ENCODE measurements around the gene JARID2.

JARID2 gene

GRCh38 chr6:15479761-15480160 lies 233.9 kb downstream of the JARID2 start:
- H3K27ac ChIP-seq (ENCODE audit: low read depth, low read length) = no peak overlapping the region
- peaks cover 5 to 8% of the 10 kb centered on the region in 2 donors for H3K36me3 ChIP-seq (ENCODE audit: control insufficient read depth in 1 of 2, insufficient read depth in 2 of 2, low read length in 2 of 2)
- H3K9me3 ChIP-seq (ENCODE audit: control insufficient read depth in 1 of 2, low read length in 2 of 2) = no peaks in the 10 kb centered on the region
- H3K4me3 ChIP-seq (ENCODE audit: low read depth in 1 of 2, low read length in 2 of 2) = no peak overlapping the region
- H3K4me1 ChIP-seq (ENCODE audit: control insufficient read depth in 1 of 2, insufficient read depth in 2 of 2, low read length in 2 of 2) = peaks cover 0 to 4% of the 10 kb centered on the region in 2 donors
- no peaks in the 10 kb centered on the region for H3K27me3 ChIP-seq (ENCODE audit: control insufficient read depth in 1 of 2, insufficient read depth in 2 of 2, low read length in 2 of 2)
- no peak overlapping the region for H3K9ac ChIP-seq (ENCODE audit: low read depth in 1 of 2, low read length in 2 of 2)

- no peaks in the 10 kb centered on the region for H3K27me3 ChIP-seq (ENCODE audit: control insufficient read depth in 1 of 2, insufficient read depth in 2 of 2, low read length in 2 of 2)
- no peak overlapping the region for H3K9ac ChIP-seq (ENCODE audit: low read depth in 1 of 2, low read length in 2 of 2)
- peaks cover under 1 to 1% of the 10 kb centered on the region in 2 donors for H3K36me3 ChIP-seq (ENCODE audit: control insufficient read depth in 1 of 2, insufficient read depth in 2 of 2, low read length in 2 of 2)
- H3K4me3 ChIP-seq (ENCODE audit: low read depth in 1 of 2, low read length in 2 of 2) = no peak overlapping the region
- H3K27ac ChIP-seq (ENCODE audit: low read depth, low read length) = no peak overlapping the region
- peaks cover 0 to 4% of the 10 kb centered on the region in 2 donors for H3K4me1 ChIP-seq (ENCODE audit: control insufficient read depth in 1 of 2, insufficient read depth in 2 of 2, low read length in 2 of 2)
- H3K9me3 ChIP-seq (ENCODE audit: control insufficient read depth in 1 of 2, low read length in 2 of 2) = no peaks in the 10 kb centered on the region
These were observed 234.7 kb downstream of the JARID2 start for GRCh38 chr6:15480525-15480924.

GRCh38 chr6:15481390-15482291 lies 235.8 kb downstream of the JARID2 start:
- Histone ChIP-seq H3K9me3 (ENCODE audit: control insufficient read depth in 1 of 2, low read length in 2 of 2) (no peaks in the 10 kb centered on the region), H3K27ac (ENCODE audit: low read depth, low read length) (no peak overlapping the region), H3K27me3 (ENCODE audit: control insufficient read depth in 1 of 2, insufficient read depth in 2 of 2, low read length in 2 of 2) (no peaks in the 10 kb centered on the region), H3K4me1 (ENCODE audit: control insufficient read depth in 1 of 2, insufficient read depth in 2 of 2, low read length in 2 of 2) (peaks cover 0 to 4% of the 10 kb centered on the region in 2 donors), H3K36me3 (ENCODE audit: control insufficient read depth in 1 of 2, insufficient read depth in 2 of 2, low read length in 2 of 2) (no peaks in the 10 kb centered on the region), H3K4me3 (ENCODE audit: low read depth in 1 of 2, low read length in 2 of 2) (no peak overlapping the region), H3K9ac (ENCODE audit: low read depth in 1 of 2, low read length in 2 of 2) (no peak overlapping the region)

- Histone ChIP-seq H3K36me3 (ENCODE audit: control insufficient read depth in 1 of 2, insufficient read depth in 2 of 2, low read length in 2 of 2) (peaks cover 3 to 10% of the 10 kb centered on the region in 2 donors), H3K27ac (ENCODE audit: low read depth, low read length) (no peak overlapping the region), H3K27me3 (ENCODE audit: control insufficient read depth in 1 of 2, insufficient read depth in 2 of 2, low read length in 2 of 2) (no peaks in the 10 kb centered on the region), H3K9ac (ENCODE audit: low read depth in 1 of 2, low read length in 2 of 2) (no peak overlapping the region), H3K9me3 (ENCODE audit: control insufficient read depth in 1 of 2, low read length in 2 of 2) (no peaks in the 10 kb centered on the region), H3K4me1 (ENCODE audit: control insufficient read depth in 1 of 2, insufficient read depth in 2 of 2, low read length in 2 of 2) (peaks cover 0 to 4% of the 10 kb centered on the region in 2 donors), H3K4me3 (ENCODE audit: low read depth in 1 of 2, low read length in 2 of 2) (no peak overlapping the region)
These were observed 237.2 kb downstream of the JARID2 start for GRCh38 chr6:15483060-15483459.

- no peak overlapping the region for H3K27ac ChIP-seq (ENCODE audit: low read depth, low read length)
These were observed 238.3 kb downstream of the JARID2 start for GRCh38 chr6:15484140-15484539.

GRCh38 chr6:15484821-15485220 lies 239.0 kb downstream of the JARID2 start:
- Histone ChIP-seq H3K9me3 (ENCODE audit: control insufficient read depth in 1 of 2, low read length in 2 of 2) (no peaks in the 10 kb centered on the region), H3K27ac (ENCODE audit: low read depth, low read length) (no peak overlapping the region), H3K4me3 (ENCODE audit: low read depth in 1 of 2, low read length in 2 of 2) (no peak overlapping the region), H3K9ac (ENCODE audit: low read depth in 1 of 2, low read length in 2 of 2) (no peak overlapping the region), H3K36me3 (ENCODE audit: control insufficient read depth in 1 of 2, insufficient read depth in 2 of 2, low read length in 2 of 2) (peaks cover 13 to 23% of the 10 kb centered on the region in 2 donors), H3K27me3 (ENCODE audit: control insufficient read depth in 1 of 2, insufficient read depth in 2 of 2, low read length in 2 of 2) (no peaks in the 10 kb centered on the region), H3K4me1 (ENCODE audit: control insufficient read depth in 1 of 2, insufficient read depth in 2 of 2, low read length in 2 of 2) (peaks cover 0 to 8% of the 10 kb centered on the region in 2 donors)

More at GRCh38 chr6:15484140-15484539, 238.3 kb downstream of the JARID2 start:
- peaks cover 13 to 21% of the 10 kb centered on the region in 2 donors for H3K36me3 ChIP-seq (ENCODE audit: control insufficient read depth in 1 of 2, insufficient read depth in 2 of 2, low read length in 2 of 2)
- H3K4me1 ChIP-seq (ENCODE audit: control insufficient read depth in 1 of 2, insufficient read depth in 2 of 2, low read length in 2 of 2) = peaks cover 0 to 4% of the 10 kb centered on the region in 2 donors
- no peak overlapping the region for H3K4me3 ChIP-seq (ENCODE audit: low read depth in 1 of 2, low read length in 2 of 2)
- no peaks in the 10 kb centered on the region for H3K27me3 ChIP-seq (ENCODE audit: control insufficient read depth in 1 of 2, insufficient read depth in 2 of 2, low read length in 2 of 2)
- H3K9me3 ChIP-seq (ENCODE audit: control insufficient read depth in 1 of 2, low read length in 2 of 2) = no peaks in the 10 kb centered on the region
- no peak overlapping the region for H3K9ac ChIP-seq (ENCODE audit: low read depth in 1 of 2, low read length in 2 of 2)

- Histone ChIP-seq H3K4me3 (ENCODE audit: low read depth in 1 of 2, low read length in 2 of 2) (no peak overlapping the region), H3K9ac (ENCODE audit: low read depth in 1 of 2, low read length in 2 of 2) (no peak overlapping the region), H3K9me3 (ENCODE audit: control insufficient read depth in 1 of 2, low read length in 2 of 2) (no peaks in the 10 kb centered on the region), H3K36me3 (ENCODE audit: control insufficient read depth in 1 of 2, insufficient read depth in 2 of 2, low read length in 2 of 2) (peaks cover 13 to 23% of the 10 kb centered on the region in 2 donors), H3K27me3 (ENCODE audit: control insufficient read depth in 1 of 2, insufficient read depth in 2 of 2, low read length in 2 of 2) (no peaks in the 10 kb centered on the region), H3K27ac (ENCODE audit: low read depth, low read length) (no peak overlapping the region), H3K4me1 (ENCODE audit: control insufficient read depth in 1 of 2, insufficient read depth in 2 of 2, low read length in 2 of 2) (peaks cover 0 to 18% of the 10 kb centered on the region in 2 donors)
These were observed 240.1 kb downstream of the JARID2 start for GRCh38 chr6:15485936-15486335.

- no peaks in the 10 kb centered on the region for H3K27me3 ChIP-seq (ENCODE audit: control insufficient read depth in 1 of 2, insufficient read depth in 2 of 2, low read length in 2 of 2)
- H3K4me3 ChIP-seq (ENCODE audit: low read depth in 1 of 2, low read length in 2 of 2) = no peak overlapping the region
- H3K9me3 ChIP-seq (ENCODE audit: control insufficient read depth in 1 of 2, low read length in 2 of 2) = no peaks in the 10 kb centered on the region
- no peak overlapping the region for H3K27ac ChIP-seq (ENCODE audit: low read depth, low read length)
- peaks cover 13 to 25% of the 10 kb centered on the region in 2 donors for H3K36me3 ChIP-seq (ENCODE audit: control insufficient read depth in 1 of 2, insufficient read depth in 2 of 2, low read length in 2 of 2)
- no peak overlapping the region for H3K9ac ChIP-seq (ENCODE audit: low read depth in 1 of 2, low read length in 2 of 2)
- H3K4me1 ChIP-seq (ENCODE audit: control insufficient read depth in 1 of 2, insufficient read depth in 2 of 2, low read length in 2 of 2) = peaks cover 7 to 26% of the 10 kb centered on the region in 2 donors
These were observed 241.4 kb downstream of the JARID2 start for GRCh38 chr6:15487262-15487661.

- Histone ChIP-seq H3K27ac (ENCODE audit: low read depth, low read length) (no peak overlapping the region), H3K4me3 (ENCODE audit: low read depth in 1 of 2, low read length in 2 of 2) (no peak overlapping the region), H3K9me3 (ENCODE audit: control insufficient read depth in 1 of 2, low read length in 2 of 2) (no peaks in the 10 kb centered on the region), H3K27me3 (ENCODE audit: control insufficient read depth in 1 of 2, insufficient read depth in 2 of 2, low read length in 2 of 2) (no peaks in the 10 kb centered on the region), H3K36me3 (ENCODE audit: control insufficient read depth in 1 of 2, insufficient read depth in 2 of 2, low read length in 2 of 2) (peaks cover 13 to 26% of the 10 kb centered on the region in 2 donors), H3K4me1 (ENCODE audit: control insufficient read depth in 1 of 2, insufficient read depth in 2 of 2, low read length in 2 of 2) (peaks cover 9 to 22% of the 10 kb centered on the region in 2 donors), H3K9ac (ENCODE audit: low read depth in 1 of 2, low read length in 2 of 2) (no peak overlapping the region)
These were observed 243.5 kb downstream of the JARID2 start for GRCh38 chr6:15489261-15489962.

Data from duodenal mucosa (tissue), 2 donors.